ENCODE data around the gene TUBA4B. TPM values are rescaled to one million over a fixed set of nuclear protein-coding genes. Genes with fewer than 3 reads are reported as not detected.

The TUBA4B gene
- not detected in 2 replicates for total RNA-seq

GRCh38 chr2:219252900-219253752 is at the start of gene TUBA4B:
TSS of gene TUBA4B (plus strand) at chr2:219253243. CDS start at chr2:219253408, 165 bp downstream.

GRCh38 chr2:219206328-219207133 is 46.5 kb upstream of the TUBA4B start, which contains the start of gene ZFAND2B:
TSS of gene ZFAND2B (plus strand) at chr2:219206782. CDS start at chr2:219206988, 206 bp downstream.

GRCh38 chr2:219218732-219219701 is 34.0 kb upstream of the TUBA4B start, which contains the start of gene ABCB6:
TSS of gene ABCB6 (minus strand) at chr2:219218958. CDS start at chr2:219218673, 285 bp downstream.

DNA sequence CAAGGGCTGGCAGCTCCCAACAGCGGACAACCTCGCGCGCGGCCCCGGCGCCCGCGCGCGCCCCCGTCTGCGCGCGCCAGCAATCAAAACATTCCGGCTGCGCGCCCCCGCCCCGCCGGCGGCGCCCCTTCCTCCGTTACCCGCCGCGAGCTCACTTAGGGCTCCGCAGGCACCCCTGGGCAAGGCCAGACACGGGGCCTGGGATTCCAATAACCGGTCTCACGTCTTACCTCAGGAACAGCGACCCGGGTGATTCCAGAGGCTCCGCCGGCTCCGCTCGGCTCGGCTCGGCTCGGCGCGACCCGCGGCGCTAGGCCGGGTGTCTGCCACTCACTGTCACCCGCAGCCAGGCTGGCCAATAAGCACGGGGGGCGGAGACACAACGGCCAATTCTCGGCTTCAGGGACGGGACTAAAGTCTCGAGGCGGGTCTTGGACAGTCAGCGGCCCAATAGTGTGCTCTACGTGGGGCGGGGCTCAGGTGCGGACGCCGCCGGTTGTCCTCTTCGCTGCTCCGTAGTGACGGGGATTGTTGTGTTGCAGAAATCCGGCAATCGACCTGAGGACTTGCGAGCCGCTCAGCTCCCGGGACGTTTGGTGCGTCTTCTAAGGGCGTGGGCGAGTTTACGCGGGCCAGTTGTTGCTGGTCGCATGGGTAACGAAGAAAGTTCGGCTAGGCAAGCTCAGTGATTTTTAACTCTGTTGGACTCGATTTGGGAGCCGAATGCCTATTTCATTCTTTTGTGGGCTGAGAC is 23.6 kb upstream of the TUBA4B start, which contains the start of the genes ANKZF1 and ATG9A:
ANKZF1 (plus strand) TSS at position 502 of the 754 bp plus-strand sequence. CDS start 452 bp downstream, outside the sequence.
ATG9A (minus strand) TSS at position 332 of the 754 bp plus-strand sequence. CDS start 1,612 bp downstream, outside the sequence.

DNA sequence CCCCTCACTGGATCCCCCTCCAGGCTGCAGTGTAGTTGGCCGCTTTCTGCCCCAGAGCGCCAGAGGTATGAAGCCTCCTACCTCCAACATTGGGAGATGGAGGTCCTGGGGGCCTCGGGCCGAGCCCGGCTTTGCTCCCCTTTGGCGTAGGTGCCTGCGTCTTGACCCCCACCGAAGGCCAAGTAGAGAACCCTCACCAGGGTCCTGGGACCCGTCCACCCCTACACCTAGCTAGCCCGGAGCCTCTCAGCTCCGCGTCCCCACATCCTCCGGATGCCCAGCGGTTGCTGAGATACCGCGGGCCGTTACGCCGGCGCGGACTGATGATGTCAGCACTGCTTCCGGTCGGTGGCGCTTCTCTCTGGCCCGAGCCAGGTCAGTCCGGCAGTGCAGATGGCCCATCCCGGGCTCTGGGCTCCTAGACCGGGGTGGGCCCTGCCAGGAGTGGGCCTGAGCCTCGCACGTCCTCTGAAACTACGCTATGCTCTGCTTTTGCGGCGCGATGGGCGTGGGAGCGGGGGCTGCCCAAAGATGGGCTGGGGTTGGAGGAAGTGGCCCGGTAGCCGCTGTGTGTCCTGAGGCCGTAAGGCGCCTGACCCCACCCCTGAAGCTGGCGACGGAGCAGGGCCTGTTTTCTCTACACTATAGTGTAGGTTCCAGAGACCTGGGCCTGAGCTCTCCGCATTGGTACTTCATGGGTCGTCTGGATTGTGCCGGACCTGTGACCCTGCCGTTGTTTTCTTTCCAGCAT is 7.7 kb upstream of the TUBA4B start, which contains the start of the genes GLB1L and STK16:
GLB1L (minus strand) TSS at position 297 of the 751 bp plus-strand sequence. CDS start 1,871 bp downstream, outside the sequence.
STK16 (plus strand) TSS at position 332 of the 751 bp plus-strand sequence. CDS start 521 bp downstream, outside the sequence.

DNA sequence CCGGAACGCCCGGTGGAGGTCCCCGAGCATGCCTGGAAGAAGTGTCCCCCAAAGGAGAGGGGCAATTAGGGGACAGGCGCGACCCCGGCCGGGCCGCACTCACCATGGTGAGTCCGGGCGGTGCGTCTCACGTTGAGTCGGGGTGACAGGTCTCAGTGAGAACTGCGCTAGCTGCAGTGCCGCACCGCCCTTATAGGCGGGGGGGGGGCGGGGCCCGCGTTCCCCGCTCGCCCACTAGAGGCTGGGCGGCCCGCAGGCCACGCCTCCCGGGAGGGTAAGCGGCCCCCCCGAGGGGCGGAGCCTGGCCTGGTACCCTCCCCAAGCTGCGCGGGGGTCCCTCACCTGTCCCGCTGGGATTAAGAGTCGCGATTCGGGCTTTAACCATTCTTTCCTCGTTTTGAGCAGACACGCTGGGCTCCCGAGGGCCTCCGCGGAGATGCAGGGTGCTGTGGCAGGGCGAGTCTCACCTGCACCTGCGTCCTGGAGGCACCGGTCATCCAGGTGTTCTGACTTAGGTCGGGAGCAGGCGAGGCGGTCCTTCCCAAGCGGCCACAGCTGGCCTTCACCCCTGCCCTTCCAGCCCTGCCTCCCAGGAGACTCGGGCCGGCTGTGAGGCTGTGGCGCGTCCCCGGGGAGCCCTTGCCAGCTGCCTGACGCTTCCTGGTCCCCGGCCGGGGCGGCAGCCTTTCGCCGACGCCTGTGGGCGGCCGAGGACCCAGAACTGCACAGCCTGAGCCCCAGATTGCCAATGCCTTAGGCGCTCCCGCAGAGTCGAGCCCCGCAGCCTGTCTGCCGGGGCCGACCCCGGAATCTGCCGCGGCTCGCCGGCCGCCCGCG is 928 bp downstream of the TUBA4B start, which contains the start of gene TUBA4A:
TUBA4A (minus strand) TSS at position 166 of the 837 bp plus-strand sequence; CDS start at position 106, 60 bp downstream.

GRCh38 chr2:219279151-219279915 is 26.3 kb downstream of the TUBA4B start, which contains the start of gene DNAJB2:
TSS of gene DNAJB2 (plus strand) at chr2:219279366. CDS start at chr2:219279834, 468 bp downstream.

GRCh38 chr2:219309278-219309677 is 56.2 kb downstream of the TUBA4B start, which contains the start of gene PTPRN:
TSS of gene PTPRN (minus strand) at chr2:219309401. CDS start at chr2:219309332, 69 bp downstream.

Other genes starting within 250 kb of the TUBA4B start
- gene CFAP65, start 211.7 kb upstream of the TUBA4B start, total RNA-seq = not detected in 2 replicates
- not detected in 2 replicates for gene IHH, start 192.3 kb upstream of the TUBA4B start, total RNA-seq
- gene NHEJ1, start 92.4 kb upstream of the TUBA4B start, total RNA-seq = 13.0 and 16.1 TPM in 2 replicates
- 0.65 and 1.1 TPM in 2 replicates for gene SLC23A3, start 83.2 kb upstream of the TUBA4B start, total RNA-seq
- 15.3 and 19.3 TPM in 2 replicates for gene CNPPD1, start 76.3 kb upstream of the TUBA4B start, total RNA-seq
- 40.9 and 60.9 TPM in 2 replicates for gene RETREG2, start 75.0 kb upstream of the TUBA4B start, total RNA-seq
- 21.4 and 21.6 TPM in 2 replicates for gene ZFAND2B, start 46.5 kb upstream of the TUBA4B start, total RNA-seq
- gene ABCB6, start 34.3 kb upstream of the TUBA4B start, total RNA-seq = 23.7 and 44.2 TPM in 2 replicates
- 31.2 and 31.5 TPM in 2 replicates for gene ATG9A, start 23.6 kb upstream of the TUBA4B start, total RNA-seq
- 17.2 and 23.1 TPM in 2 replicates for gene ANKZF1, start 23.4 kb upstream of the TUBA4B start, total RNA-seq
- gene GLB1L, start 7.8 kb upstream of the TUBA4B start, total RNA-seq = 4.0 and 6.2 TPM in 2 replicates
- 23.7 and 42.6 TPM in 2 replicates for gene STK16, start 7.8 kb upstream of the TUBA4B start, total RNA-seq
- gene TUBA4A, start 675 bp downstream of the TUBA4B start, total RNA-seq = 5.3 and 8.8 TPM in 2 replicates
- 13.2 and 13.3 TPM in 2 replicates for gene DNAJB2, start 26.1 kb downstream of the TUBA4B start, total RNA-seq
- under 0.01 and 1.5 TPM in 2 replicates for gene PTPRN, start 56.2 kb downstream of the TUBA4B start, total RNA-seq
- gene RESP18, start 79.5 kb downstream of the TUBA4B start, total RNA-seq = not detected in 2 replicates
- gene DNPEP, start 134.7 kb downstream of the TUBA4B start, total RNA-seq = 47.4 and 60.8 TPM in 2 replicates
- under 0.01 and 1.2 TPM in 2 replicates for gene DES, start 165.1 kb downstream of the TUBA4B start, total RNA-seq
- 0.30 and 0.32 TPM in 2 replicates for gene SPEG, start 181.6 kb downstream of the TUBA4B start, total RNA-seq
- 39.3 and 46.4 TPM in 2 replicates for gene GMPPA, start 245.6 kb downstream of the TUBA4B start, total RNA-seq